Measurements from ENCODE around the gene MAPK11.

Gene MAPK11

DNA sequence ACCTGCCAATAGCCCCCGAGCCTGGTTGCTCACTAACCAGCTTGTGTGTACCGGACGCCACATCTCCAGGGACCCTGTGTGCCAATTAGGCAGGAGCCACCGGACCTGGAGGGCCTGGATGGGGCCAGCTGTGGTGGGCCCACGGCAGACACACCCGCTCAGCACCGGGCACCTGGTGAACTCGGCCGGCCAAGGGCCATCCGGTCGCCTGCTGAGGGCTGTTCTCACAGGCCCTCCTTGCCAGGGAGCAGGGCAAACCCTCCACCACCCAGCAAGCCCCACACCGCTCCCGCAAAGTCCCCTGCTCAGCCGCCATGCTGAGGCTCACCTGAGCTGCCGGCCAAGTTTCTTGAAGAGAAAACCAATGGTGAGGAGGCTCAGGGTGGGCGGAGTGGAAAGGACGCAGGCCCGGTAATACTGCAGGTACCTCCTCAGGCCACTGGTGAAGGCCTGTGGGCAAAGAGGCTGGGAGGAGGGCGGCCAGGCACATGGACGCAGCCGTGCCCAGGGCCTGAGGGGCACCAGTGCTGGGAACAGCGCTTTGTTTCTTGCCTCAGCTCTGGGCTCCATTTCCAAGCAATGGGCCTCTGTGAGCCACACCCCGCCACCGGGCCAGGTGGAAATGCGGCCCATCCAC is 42.5 kb downstream of the MAPK11 start:
- H3K36me3 ChIP-seq (replicated peaks): peaks cover 37% of the 10 kb centered on the region
- in situ Hi-C loops (cut with HindIII; ENCODE audit: low pct_ligation_motif_present, low sequenced_read_pairs): no loop called here
- DNase-seq: no peak
- H3K4me3 ChIP-seq (ENCODE audit: low read depth, low read length): no peak overlapping the region
- no peak overlapping the region for H3K27ac ChIP-seq
- H3K27me3 ChIP-seq (replicated peaks): no peaks in the 10 kb centered on the region
- TF ChIP-seq, protein P1, sequence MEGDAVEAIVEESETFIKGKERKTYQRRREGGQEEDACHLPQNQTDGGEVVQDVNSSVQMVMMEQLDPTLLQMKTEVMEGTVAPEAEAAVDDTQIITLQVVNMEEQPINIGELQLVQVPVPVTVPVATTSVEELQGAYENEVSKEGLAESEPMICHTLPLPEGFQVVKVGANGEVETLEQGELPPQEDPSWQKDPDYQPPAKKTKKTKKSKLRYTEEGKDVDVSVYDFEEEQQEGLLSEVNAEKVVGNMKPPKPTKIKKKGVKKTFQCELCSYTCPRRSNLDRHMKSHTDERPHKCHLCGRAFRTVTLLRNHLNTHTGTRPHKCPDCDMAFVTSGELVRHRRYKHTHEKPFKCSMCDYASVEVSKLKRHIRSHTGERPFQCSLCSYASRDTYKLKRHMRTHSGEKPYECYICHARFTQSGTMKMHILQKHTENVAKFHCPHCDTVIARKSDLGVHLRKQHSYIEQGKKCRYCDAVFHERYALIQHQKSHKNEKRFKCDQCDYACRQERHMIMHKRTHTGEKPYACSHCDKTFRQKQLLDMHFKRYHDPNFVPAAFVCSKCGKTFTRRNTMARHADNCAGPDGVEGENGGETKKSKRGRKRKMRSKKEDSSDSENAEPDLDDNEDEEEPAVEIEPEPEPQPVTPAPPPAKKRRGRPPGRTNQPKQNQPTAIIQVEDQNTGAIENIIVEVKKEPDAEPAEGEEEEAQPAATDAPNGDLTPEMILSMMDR (IDR thresholded peaks at IDR 0.05; ENCODE audit: low read depth, low read length, missing control alignments): no peak

DNA sequence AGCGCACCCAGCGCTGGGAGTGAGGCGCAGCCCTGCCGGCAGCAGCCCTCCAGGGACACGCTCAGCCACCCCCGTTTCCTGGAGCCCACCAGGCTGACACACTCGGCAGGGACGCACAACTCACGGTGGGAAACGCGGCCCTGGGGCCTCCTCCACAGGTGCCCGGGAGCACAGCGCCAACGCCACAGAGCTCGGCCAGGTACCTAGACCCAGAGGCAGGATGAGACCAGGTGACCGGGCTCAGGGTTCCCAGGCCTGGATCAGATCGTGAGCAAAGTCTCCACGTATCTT is 43.4 kb downstream of the MAPK11 start:
- Histone ChIP-seq H3K36me3 (replicated peaks) (peaks cover 46% of the 10 kb centered on the region), H3K27me3 (replicated peaks) (no peaks in the 10 kb centered on the region), H3K4me3 (ENCODE audit: low read depth, low read length) (no peak overlapping the region), H3K27ac (no peak overlapping the region)
- TF ChIP-seq, protein P1 (IDR thresholded peaks at IDR 0.05; ENCODE audit: low read depth, low read length, missing control alignments): no peak
- in situ Hi-C loops (cut with HindIII; ENCODE audit: low pct_ligation_motif_present, low sequenced_read_pairs): no loop called here
- DNase-seq: no peak

DNA sequence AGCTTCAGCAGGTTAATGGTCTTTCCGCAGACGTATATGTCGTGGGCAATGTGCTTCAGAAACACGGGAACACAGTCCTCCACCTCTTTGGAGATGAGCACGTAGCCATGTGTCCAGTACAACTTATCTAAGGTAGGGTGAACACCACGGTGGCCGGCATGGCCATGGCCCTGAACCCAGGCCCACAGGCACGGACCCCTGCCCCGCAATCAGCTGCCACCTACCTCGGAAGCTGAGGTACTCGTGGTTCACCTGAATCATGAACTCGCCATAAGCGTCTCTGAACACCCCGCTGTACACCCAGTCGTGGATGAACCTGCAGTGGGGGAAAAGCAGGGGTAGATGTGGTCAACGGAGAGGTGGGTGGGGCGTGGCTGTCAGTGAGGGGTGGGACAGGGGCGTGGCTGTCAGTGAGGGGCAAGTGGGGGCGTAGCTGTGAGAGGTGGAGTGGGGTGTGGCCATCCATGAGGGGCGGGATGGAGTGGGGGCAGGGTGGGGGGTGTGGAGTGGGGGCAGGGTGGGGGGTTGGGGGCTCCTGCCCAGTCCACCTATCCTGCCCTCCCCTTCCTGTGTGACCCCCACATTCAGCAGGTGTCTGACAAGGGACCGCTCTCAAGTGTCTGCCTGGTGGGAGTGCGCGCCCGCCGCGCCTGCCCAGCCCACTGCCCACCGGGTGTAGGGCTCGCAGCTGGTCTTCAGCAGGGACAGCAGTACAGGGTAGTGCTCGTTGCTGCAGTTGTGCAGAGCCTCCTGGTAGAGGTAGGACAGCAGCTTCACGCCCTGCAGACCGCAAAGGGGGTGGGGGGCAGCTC is 43.9 kb downstream of the MAPK11 start:
- in situ Hi-C loops (cut with HindIII; ENCODE audit: low pct_ligation_motif_present, low sequenced_read_pairs): no loop called here
- Histone ChIP-seq H3K27ac (no peak overlapping the region), H3K27me3 (replicated peaks) (no peaks in the 10 kb centered on the region), H3K4me3 (ENCODE audit: low read depth, low read length) (no peak overlapping the region), H3K36me3 (replicated peaks) (peaks cover 49% of the 10 kb centered on the region)
- DNase-seq: no peak
- TF ChIP-seq, protein P1 (IDR thresholded peaks at IDR 0.05; ENCODE audit: low read depth, low read length, missing control alignments): no peak

DNA sequence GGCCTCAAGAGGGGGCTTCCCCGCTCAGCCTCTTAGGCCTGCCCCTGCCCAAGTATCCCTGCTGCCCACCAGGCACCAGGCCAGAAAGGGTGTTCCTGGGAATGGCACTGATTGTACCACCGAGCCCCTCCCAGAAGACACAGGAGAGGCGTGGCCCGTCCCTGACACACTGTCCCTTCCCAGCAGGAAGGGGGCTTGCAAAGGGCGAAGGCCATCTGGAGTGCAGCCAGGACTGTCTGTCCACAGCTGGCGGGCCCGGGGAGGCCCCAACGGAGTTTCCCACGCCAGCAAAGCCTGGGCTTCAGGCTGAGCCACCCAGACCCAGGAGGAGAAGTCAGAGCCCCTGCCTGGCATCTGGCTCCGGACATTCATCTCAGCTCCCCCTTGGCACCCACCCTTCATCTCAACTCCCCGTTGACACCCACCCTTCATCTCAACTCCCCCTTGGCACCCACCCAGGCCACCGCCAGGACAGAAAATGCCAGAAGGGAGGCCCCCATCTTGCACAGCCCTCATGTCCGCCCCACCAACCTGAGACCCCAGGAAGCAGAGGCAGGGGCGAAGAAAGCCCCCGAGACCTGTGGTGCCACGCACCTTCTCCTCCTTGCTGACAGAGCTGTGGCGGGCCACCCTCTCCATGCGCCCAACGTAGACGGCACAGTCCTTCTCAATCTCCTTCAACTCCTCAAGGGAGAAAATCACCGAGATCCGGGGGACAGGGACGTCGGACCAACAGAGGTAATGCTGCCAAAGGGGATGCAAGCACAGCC is 44.8 kb downstream of the MAPK11 start:
- no peaks in the 10 kb centered on the region for H3K27me3 ChIP-seq (replicated peaks)
- H3K27ac ChIP-seq: no peak overlapping the region
- in situ Hi-C loops (cut with HindIII; ENCODE audit: low pct_ligation_motif_present, low sequenced_read_pairs): no loop called here
- H3K4me3 ChIP-seq (ENCODE audit: low read depth, low read length): no peak overlapping the region
- no peak for DNase-seq
- TF ChIP-seq, protein P1 (IDR thresholded peaks at IDR 0.05; ENCODE audit: low read depth, low read length, missing control alignments): no peak
- H3K36me3 ChIP-seq (replicated peaks): peaks cover 53% of the 10 kb centered on the region

DNA sequence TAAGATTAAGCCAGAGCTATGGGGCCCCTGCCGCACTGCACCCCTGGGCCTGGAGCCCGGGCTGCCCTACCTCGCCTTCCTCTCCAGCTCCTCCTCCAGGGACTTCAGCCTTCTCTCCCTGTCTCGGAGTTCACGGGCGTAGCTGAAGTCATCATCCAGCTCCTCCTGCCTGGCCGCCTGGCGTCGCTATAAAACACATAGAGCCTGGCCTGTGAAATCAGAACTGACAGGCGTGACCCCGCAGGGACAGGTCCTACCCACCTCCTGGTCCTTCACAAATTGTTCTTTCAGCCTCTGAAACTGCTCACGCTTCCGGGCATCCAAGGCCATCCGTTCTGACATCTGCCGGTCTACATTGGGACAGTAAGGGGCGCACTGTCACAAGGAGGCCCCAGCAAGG is 46.1 kb downstream of the MAPK11 start:
- TF ChIP-seq, protein P1 (IDR thresholded peaks at IDR 0.05; ENCODE audit: low read depth, low read length, missing control alignments): no peak
- in situ Hi-C loops (cut with HindIII; ENCODE audit: low pct_ligation_motif_present, low sequenced_read_pairs): no loop called here
- Histone ChIP-seq H3K27me3 (replicated peaks) (no peaks in the 10 kb centered on the region), H3K27ac (no peak overlapping the region), H3K36me3 (replicated peaks) (peaks cover 60% of the 10 kb centered on the region), H3K4me3 (ENCODE audit: low read depth, low read length) (no peak overlapping the region)
- no peak for DNase-seq

All from brain microvascular endothelial cell (primary cell).